Measurements from ENCODE around the gene TAF11L10. TPM values are rescaled to one million over a fixed set of nuclear protein-coding genes. Genes with fewer than 3 reads are reported as not detected.
"Not testable (repeated sequence)": the region's sequence is repeated elsewhere in the genome, so short reads cannot be mapped to it uniquely, and the experiment has no call there.

Gene TAF11L10
- total and polyA plus RNA-seq, 2 experiments from 2014 or later, result not detected

DNA sequence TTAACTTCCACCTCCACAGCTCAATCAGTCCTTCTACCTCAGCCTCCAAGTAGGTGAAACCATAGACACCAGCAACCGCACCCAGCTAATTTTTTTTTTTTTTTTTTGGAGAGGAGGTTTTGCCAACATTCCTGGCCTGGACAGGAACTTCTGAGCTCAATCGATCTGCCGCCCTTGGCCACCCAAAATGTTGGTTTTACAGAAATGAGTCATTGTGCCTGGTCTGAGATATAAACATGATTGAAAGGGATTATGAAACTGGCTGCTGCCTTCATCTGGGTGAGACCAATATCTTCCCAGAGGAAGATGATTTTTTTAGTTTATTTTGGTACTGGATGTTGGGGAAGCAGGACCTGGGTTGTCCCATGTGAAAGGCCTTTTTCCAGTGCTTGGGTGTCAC lies 21.7 kb upstream of the TAF11L10 start:
- WGBS, 2 experiments (ENCODE audit: low coverage in 1 of 2, low lambda C conversion rate in 2 of 2, missing lambda C conversion rate in 2 of 2), result 28 to 33% methylated on average over 3 of the region's 3 CpGs
- Histone ChIP-seq H3K4me3 (no peak overlapping the region), H3K36me3 (ENCODE audit: low read depth) (no peaks in the 10 kb centered on the region), H3K27ac (no peak overlapping the region), H3K4me2 (ENCODE audit: unreplicated experiment) (no peak overlapping the region), H3K9me3 (ENCODE audit: low read depth) (no peaks in the 10 kb centered on the region), H3K79me2 (ENCODE audit: insufficient read depth) (no peaks in the 10 kb centered on the region), H3K9me2 (ENCODE audit: insufficient read depth) (no peaks in the 10 kb centered on the region), H4K20me1 (ENCODE audit: insufficient read depth) (no peaks in the 10 kb centered on the region), H2AFZ (no peak overlapping the region), H3K9ac (no peak overlapping the region), H3K4me1 (ENCODE audit: insufficient read depth) (no peaks in the 10 kb centered on the region), H3K27me3 (replicated peaks; ENCODE audit: insufficient read depth) (no peaks in the 10 kb centered on the region), H3F3A (ENCODE audit: insufficient read depth) (no peaks in the 10 kb centered on the region)
- DNase-seq, result no peak
- TF ChIP-seq EZH2 (IDR thresholded peaks at IDR 0.05; ENCODE audit: insufficient read depth, poor library complexity, severe bottlenecking), result no peak
- TF ChIP-seq EZH2phosphoT487 (IDR thresholded peaks at IDR 0.05; ENCODE audit: insufficient read depth, low read depth), result no peak
- in situ Hi-C loops (cut with MboI), result no loop called here

DNA sequence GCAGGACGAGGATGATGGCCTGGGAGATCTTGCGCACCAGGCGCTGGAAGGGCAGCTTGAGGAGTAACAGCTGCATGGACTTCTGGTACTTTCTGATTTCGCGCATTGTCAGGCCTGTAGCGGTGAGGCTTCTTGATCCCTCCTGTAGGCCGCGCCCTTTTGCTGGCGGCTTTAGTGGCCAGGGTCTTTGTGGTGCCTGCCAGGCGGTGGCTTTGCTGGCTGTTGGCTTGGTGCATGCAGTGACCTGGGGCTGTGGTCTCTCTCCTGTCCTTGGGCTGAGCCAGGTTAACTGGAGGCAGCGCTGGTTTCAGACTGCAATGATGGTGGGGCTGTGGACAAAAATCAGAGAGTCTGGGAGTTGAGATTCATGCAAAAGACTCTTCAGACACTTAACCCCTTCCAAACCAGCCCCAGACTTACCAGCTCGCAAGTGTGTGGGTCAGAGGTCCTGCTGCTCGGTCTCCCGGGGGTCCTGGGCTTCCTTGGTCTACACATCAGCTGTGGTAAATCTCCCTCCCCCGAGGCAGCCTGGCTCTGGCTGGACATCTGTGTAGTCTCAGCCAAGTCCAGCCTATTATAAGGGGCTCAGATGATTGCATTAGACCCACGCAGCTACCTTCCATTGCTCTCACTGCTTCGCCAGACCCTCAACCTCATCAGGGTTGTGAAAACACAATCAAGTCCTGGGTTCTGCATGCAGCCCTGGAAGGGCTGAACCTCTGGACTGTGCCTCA lies 17.4 kb upstream of the TAF11L10 start:
- DNase-seq, result no peak
- Histone ChIP-seq H3K9me2 (ENCODE audit: insufficient read depth) (no peaks in the 10 kb centered on the region), H3K9ac (no peak overlapping the region), H2AFZ (no peak overlapping the region), H3K4me1 (ENCODE audit: insufficient read depth) (no peaks in the 10 kb centered on the region), H3K9me3 (ENCODE audit: low read depth) (no peaks in the 10 kb centered on the region), H3K27ac (no peak overlapping the region), H3K27me3 (replicated peaks; ENCODE audit: insufficient read depth) (no peaks in the 10 kb centered on the region), H3K4me2 (ENCODE audit: unreplicated experiment) (no peak overlapping the region), H3K4me3 (no peak overlapping the region), H3K36me3 (ENCODE audit: low read depth) (no peaks in the 10 kb centered on the region), H4K20me1 (ENCODE audit: insufficient read depth) (no peaks in the 10 kb centered on the region), H3K79me2 (ENCODE audit: insufficient read depth) (no peaks in the 10 kb centered on the region), H3F3A (ENCODE audit: insufficient read depth) (no peaks in the 10 kb centered on the region)
- in situ Hi-C loops (cut with MboI), result no loop called here
- TF ChIP-seq EZH2 (IDR thresholded peaks at IDR 0.05; ENCODE audit: insufficient read depth, poor library complexity, severe bottlenecking), result no peak
- no peak for TF ChIP-seq EZH2phosphoT487 (IDR thresholded peaks at IDR 0.05; ENCODE audit: insufficient read depth, low read depth)
- WGBS, 2 experiments (ENCODE audit: low coverage in 1 of 2, low lambda C conversion rate in 2 of 2, missing lambda C conversion rate in 2 of 2), result 53 to 55% methylated on average over 17 of the region's 17 CpGs

DNA sequence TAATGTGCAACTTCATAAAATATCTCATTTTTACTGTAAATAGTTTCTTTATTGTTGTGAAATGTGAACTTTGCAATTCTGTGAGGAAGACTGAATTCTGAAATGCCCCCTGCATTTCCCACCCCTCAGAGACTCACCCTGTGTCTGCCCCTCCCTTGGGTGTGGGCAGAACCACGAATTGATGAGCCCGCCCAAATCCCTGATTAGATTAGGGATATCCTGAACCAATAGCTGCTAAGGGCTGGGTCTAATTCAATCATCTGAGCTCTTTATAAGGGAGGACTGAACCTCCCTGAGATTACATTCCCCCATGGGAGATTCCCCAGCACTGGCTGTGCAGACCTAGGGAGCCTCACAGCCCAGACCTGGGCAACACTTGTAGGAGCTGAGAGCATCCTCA lies 12.5 kb upstream of the TAF11L10 start, which contains the start of gene TAF11L12:
Gene TAF11L12, plus strand, starts transcription at position 301 of the 400 bp plus-strand sequence.
- H3K27me3 ChIP-seq (replicated peaks; ENCODE audit: insufficient read depth); H3K4me3 ChIP-seq; H2AFZ ChIP-seq; H4K20me1 ChIP-seq (ENCODE audit: insufficient read depth); H3K9ac ChIP-seq; H3K4me1 ChIP-seq (ENCODE audit: insufficient read depth); H3K9me3 ChIP-seq (ENCODE audit: low read depth); H3K4me2 ChIP-seq (ENCODE audit: unreplicated experiment); DNase-seq; H3F3A ChIP-seq (ENCODE audit: insufficient read depth); in situ Hi-C loops (cut with MboI); H3K79me2 ChIP-seq (ENCODE audit: insufficient read depth); H3K9me2 ChIP-seq (ENCODE audit: insufficient read depth); H3K36me3 ChIP-seq (ENCODE audit: low read depth); H3K27ac ChIP-seq: not testable (repeated sequence)
- 54 to 74% methylated on average over 2 of the region's 2 CpGs for WGBS, 2 experiments (ENCODE audit: low coverage in 1 of 2, low lambda C conversion rate in 2 of 2, missing lambda C conversion rate in 2 of 2)

DNA sequence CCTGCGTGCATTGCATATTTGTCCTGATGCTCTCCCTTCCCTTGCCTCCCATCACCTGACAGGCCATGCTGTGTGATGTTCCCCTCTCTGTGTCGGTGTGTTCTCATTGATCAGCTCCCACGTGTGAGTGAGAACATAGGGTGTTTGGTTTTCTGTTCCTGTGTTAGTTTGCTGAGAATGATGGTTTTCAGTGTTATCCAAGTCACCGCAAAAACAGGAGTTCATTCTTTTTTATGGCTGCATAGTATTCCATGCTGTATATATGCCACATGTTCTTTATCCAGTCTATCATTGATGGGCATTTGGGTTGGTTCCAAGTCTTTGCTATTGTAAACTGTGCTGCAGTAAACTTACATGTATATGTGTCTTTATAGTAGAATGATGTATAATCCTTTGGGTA lies 9.8 kb upstream of the TAF11L10 start:
- in situ Hi-C loops (cut with MboI); H3K4me3 ChIP-seq; H3K36me3 ChIP-seq (ENCODE audit: low read depth); H3K27me3 ChIP-seq (replicated peaks; ENCODE audit: insufficient read depth); H4K20me1 ChIP-seq (ENCODE audit: insufficient read depth); H2AFZ ChIP-seq; H3K4me1 ChIP-seq (ENCODE audit: insufficient read depth); H3F3A ChIP-seq (ENCODE audit: insufficient read depth); H3K27ac ChIP-seq; H3K9me2 ChIP-seq (ENCODE audit: insufficient read depth); H3K4me2 ChIP-seq (ENCODE audit: unreplicated experiment); DNase-seq; H3K9me3 ChIP-seq (ENCODE audit: low read depth); H3K79me2 ChIP-seq (ENCODE audit: insufficient read depth); H3K9ac ChIP-seq: not testable (repeated sequence)
- WGBS, 2 experiments (ENCODE audit: low coverage in 1 of 2, low lambda C conversion rate in 2 of 2, missing lambda C conversion rate in 2 of 2), result 48 to 57% methylated on average over 4 of the region's 4 CpGs

DNA sequence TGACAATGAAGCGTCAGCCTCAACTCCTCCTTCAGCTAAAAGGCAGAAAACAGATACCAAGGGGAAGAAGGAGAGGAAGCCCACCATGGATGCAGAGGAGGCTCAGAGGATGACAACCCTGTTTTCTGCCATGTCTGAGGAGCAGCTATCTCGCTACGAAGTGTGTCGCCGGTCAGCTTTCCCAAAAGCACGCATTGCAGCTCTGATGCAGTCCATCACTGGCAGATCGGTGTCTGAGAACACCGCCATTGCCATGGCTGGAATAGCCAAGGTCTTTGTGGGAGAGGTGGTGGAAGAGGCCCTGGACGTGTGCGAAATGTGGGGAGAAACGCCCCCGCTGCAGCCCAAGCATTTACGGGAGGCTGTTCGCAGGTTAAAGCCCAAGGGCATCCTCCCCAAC lies 7.3 kb upstream of the TAF11L10 start:
- Histone ChIP-seq H3K4me2 (ENCODE audit: unreplicated experiment) (no peak overlapping the region), H3F3A (ENCODE audit: insufficient read depth) (no peaks in the 10 kb centered on the region), H3K27me3 (replicated peaks; ENCODE audit: insufficient read depth) (no peaks in the 10 kb centered on the region), H3K9ac (no peak overlapping the region), H3K27ac (no peak overlapping the region), H3K4me3 (no peak overlapping the region), H3K9me2 (ENCODE audit: insufficient read depth) (no peaks in the 10 kb centered on the region), H2AFZ (no peak overlapping the region), H3K36me3 (ENCODE audit: low read depth) (no peaks in the 10 kb centered on the region), H4K20me1 (ENCODE audit: insufficient read depth) (no peaks in the 10 kb centered on the region), H3K4me1 (ENCODE audit: insufficient read depth) (no peaks in the 10 kb centered on the region), H3K79me2 (ENCODE audit: insufficient read depth) (no peaks in the 10 kb centered on the region), H3K9me3 (ENCODE audit: low read depth) (no peaks in the 10 kb centered on the region)
- in situ Hi-C loops (cut with MboI), result no loop called here
- TF ChIP-seq EZH2phosphoT487 (IDR thresholded peaks at IDR 0.05; ENCODE audit: insufficient read depth, low read depth) (no peak), EZH2 (IDR thresholded peaks at IDR 0.05; ENCODE audit: insufficient read depth, poor library complexity, severe bottlenecking) (no peak)
- WGBS, 2 experiments (ENCODE audit: low coverage in 1 of 2, low lambda C conversion rate in 2 of 2, missing lambda C conversion rate in 2 of 2), result 66% methylated on average over 14 of the region's 14 CpGs
- no peak for DNase-seq

DNA sequence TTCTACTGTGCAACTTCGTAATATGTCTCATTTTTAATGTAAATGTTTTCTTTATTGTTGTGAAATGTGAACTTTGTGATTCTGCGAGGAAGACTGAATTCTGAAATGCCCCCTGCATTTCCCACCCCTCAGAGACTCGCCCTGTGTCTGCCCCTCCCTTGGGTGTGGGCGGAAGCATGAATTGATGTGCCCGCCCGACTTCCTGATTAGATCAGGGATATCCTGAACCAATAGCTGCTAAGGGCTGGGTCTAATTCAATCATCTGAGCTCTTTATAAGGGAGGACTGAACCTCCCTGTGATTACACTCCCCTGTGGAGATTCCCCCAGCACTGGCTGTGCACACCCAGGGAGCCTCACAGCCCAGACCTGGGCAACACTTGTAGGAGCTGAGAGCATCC lies 6.3 kb upstream of the TAF11L10 start, which contains the start of gene TAF11L11:
Gene TAF11L11, plus strand, starts transcription at position 304 of the 400 bp plus-strand sequence.
- H2AFZ ChIP-seq; H3K9me2 ChIP-seq (ENCODE audit: insufficient read depth); H3K4me1 ChIP-seq (ENCODE audit: insufficient read depth); H3K36me3 ChIP-seq (ENCODE audit: low read depth); H3K4me3 ChIP-seq; H3K27me3 ChIP-seq (replicated peaks; ENCODE audit: insufficient read depth); H3K79me2 ChIP-seq (ENCODE audit: insufficient read depth); H3K4me2 ChIP-seq (ENCODE audit: unreplicated experiment); H3K9ac ChIP-seq; H3K27ac ChIP-seq; in situ Hi-C loops (cut with MboI); H3K9me3 ChIP-seq (ENCODE audit: low read depth); H4K20me1 ChIP-seq (ENCODE audit: insufficient read depth); DNase-seq; H3F3A ChIP-seq (ENCODE audit: insufficient read depth): not testable (repeated sequence)
- WGBS, 2 experiments (ENCODE audit: low coverage in 1 of 2, low lambda C conversion rate in 2 of 2, missing lambda C conversion rate in 2 of 2), result 27% methylated on average over 6 of the region's 6 CpGs

DNA sequence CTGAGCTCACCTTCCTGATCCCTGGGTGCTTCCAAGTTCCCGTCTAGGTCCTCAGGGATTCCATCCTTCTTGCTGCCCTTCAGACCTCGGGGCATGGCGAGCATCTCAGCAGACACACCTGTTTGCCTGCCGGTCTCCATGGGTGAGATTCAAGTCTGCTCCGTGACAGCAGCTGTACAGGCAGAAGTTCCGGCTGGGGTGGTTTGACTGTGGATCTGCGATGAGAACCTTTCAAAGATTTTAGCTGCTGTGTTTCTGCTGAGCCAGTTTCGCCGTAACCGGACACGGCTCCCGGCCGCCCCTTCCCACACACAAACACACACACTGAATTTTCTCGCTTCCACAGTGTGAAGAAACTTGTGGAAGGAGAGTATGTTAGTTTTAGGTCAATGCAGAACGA lies 3.4 kb downstream of the TAF11L10 start, which contains the start of gene TAF11L9:
Gene TAF11L9, minus strand, starts transcription at position 140 of the 400 bp plus-strand sequence.
- H3K9ac ChIP-seq; H3K4me1 ChIP-seq (ENCODE audit: insufficient read depth); H3F3A ChIP-seq (ENCODE audit: insufficient read depth); H3K79me2 ChIP-seq (ENCODE audit: insufficient read depth); H3K4me3 ChIP-seq; H2AFZ ChIP-seq; in situ Hi-C loops (cut with MboI); H3K9me2 ChIP-seq (ENCODE audit: insufficient read depth); DNase-seq; H3K9me3 ChIP-seq (ENCODE audit: low read depth); H4K20me1 ChIP-seq (ENCODE audit: insufficient read depth); H3K4me2 ChIP-seq (ENCODE audit: unreplicated experiment); H3K27ac ChIP-seq; H3K27me3 ChIP-seq (replicated peaks; ENCODE audit: insufficient read depth); H3K36me3 ChIP-seq (ENCODE audit: low read depth): not testable (repeated sequence)
- 58 to 63% methylated on average over 12 to 13 of the region's 15 CpGs for WGBS, 2 experiments (ENCODE audit: low coverage in 1 of 2, low lambda C conversion rate in 2 of 2, missing lambda C conversion rate in 2 of 2)
